Stimulated activated CD4-positive, alpha-beta T cell treated with anti-CD3 and anti-CD28 coated beads, TNF-alpha, amount 100 ng/mL, for 24 hours (primary cell): ENCODE measurements around the gene SMIM27.

Experiments
- DNase-seq, 3 experiments: peaks; one replicate each; pipeline ENCODE4 v3.0.0-alpha.2; 2020; ENCODE audit warnings: low read depth in 3 of 3

SMIM27 gene

DNA sequence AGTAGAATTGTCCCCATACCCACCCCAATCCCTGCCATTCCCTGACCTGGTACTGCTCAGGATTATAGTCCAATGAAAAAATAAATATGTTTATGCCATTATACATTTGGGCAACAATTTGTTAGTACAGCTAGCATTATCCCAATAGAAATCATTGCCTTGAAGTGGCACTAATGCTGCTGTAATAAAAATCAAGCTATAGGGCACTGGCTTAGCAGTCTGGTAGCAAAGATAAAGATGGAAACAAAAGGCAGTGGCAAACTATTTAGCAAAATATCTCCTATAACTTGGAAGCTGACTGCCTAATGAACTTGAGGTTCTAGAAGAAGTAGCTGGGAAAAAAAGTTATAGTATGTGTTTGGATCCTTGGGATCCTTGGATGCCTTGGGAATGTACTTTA lies 2.5 kb downstream of the SMIM27 start:
- no peak for DNase-seq

DNA sequence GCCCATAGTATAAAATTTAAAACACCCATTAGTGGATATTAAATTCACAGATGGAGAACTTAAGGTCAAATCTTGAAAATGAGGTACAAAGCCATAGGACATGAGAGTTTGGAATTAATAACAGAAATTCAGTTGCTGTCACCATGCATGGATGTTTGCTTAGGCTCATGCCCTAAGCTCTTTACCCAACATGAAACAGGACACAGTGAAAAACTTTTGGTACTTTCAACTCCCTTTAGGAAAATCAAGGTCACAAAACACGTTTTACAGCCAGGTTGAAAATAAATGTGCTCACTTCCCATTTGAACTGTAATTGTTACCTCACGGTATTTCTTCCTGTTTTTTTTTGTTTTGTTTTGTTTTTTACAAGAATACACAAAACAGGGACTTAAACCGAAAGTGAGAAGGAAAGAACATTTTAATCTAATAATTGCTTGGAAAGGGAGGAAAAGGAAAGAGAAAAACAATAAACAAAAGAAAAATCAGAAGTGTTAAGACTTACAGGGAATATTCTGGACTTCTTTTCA lies 6.3 kb downstream of the SMIM27 start:
- no peak for DNase-seq

DNA sequence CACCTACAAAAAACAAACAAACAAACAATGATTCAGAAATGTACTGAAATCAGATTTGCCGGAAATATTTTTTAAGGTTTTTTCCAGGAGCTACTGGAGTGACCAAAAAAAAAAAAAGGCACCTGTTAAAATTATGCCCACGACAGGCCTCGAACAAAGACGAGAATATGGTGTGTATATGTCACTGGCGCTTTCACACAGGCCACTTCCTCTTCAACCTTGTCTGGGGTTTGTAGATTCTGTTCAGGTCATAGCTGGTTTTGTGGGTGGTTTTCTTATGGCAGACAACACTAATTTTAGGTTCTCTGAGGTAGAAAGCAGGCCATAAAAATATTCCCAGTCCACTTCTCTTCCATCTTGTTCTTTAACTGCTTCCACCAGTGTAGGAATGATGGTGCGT lies 13.8 kb downstream of the SMIM27 start:
- DNase-seq = no peak

DNA sequence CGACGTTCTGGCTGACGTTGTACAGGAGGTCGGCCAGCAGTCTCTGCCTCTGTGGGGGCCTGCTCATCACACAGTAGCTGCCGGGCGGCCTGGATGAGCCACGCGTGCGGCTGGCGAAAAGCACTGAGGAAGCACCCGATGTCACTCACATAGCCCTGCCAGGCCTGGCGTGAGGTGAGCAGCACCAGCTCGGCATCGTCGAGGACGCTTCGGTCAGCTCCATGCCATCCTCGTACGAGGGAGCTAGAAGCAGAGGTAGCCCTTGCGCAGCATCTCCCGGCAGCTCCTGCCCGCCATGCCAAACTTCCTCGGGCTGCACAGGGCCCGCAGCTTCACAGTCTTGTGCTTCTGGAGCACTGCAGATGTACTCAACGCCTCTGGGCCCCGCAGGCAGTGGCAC lies 14.6 kb downstream of the SMIM27 start:
- no peak for DNase-seq

DNA sequence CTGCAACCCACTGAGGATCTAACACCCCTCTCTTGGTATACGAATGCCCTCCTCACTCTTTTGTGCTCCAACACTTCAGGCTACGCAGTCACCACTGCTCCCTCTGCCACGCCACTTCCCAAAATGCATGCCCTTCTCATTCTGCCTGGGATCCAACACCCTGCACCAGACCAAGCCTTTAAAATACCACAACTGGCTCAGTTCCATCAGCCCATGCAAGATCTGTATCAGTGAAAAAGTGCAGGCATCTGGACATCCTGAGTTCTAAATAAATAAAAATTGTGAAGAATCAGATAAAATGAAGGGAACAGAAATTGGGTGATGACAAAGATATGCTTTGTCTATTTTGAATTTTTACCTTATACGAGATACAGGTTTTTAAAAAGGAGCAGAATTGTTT lies 18.1 kb downstream of the SMIM27 start:
- DNase-seq = no peak

DNA sequence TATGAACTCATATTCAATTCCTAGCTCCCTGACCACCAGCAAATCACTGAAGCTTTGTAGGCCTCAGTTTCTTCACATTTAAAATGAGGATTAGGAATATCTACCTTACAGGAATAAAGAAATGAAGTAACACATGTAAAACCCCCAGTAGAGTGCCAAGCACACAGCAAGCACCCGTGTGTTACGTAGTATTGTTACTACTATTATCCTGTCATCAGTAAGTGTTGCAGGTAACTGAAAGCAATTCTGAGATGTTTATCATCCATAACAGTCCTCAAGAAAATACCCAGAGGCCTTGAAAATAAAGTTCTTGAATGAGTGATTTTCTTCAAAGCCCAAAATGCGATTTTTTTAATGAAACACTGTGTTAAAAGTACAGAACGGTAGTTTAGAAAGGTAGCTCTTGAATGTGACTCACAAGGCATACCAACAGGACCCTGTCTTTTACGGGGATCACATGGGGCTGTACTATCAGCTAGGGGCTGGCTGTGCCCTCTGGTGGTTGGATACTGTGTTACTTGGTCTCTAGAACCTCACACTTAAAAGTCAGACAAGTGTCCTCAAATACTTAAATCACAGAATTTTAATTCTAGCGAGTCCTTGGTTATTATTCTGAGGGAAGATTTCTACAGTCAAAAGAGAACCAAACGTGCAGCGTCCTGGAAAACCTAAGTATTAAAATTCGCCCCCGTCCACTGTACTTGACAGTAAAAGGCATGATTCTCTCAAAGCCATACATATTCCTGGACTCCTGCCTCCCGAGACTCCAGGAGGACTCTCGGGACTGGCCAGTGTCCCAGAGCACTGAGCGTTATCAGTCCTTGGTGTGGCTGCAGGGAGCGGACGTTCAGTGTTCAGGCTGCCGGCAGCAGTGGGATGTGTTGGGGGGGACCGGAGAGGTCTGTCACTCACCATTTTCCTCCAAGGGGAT lies 20.1 kb downstream of the SMIM27 start:
- peak; percentile 41 to 69 (median 61) for DNase-seq

DNA sequence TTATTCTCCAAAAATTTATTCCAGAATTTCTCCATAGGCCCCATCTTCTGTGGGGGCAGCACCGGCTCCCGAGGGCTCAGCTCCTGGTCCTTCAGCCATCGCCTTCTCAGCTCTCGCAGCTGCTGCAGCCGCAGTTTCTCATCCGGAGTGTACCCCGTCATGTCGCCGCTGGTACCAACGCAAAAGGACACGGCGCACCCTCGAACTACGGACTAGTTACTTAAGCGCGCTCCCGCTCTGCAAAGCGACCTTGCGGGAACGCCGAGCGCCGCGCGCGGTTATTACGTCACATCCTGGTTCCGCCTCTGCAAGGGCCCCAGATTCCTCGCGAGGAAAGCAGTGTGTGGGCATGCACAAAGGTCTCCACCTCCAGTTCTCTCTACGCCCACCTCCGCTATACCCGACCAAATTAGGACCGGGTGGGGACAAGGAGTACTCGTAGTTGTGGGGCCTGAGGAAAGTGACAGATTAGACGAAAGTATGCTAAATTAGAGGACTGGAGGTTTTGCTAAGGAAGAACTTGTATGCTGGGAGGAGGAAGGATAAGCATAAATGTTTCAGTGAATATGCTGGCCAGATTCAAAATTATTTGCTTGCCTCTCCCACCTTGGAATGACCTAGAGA lies 20.9 kb downstream of the SMIM27 start, which contains the start of gene NDUFB6:
TSS of gene NDUFB6 (minus strand) at position 260 of the 624 bp plus-strand sequence. CDS start at position 161, 99 bp downstream.
- peak; percentile 92 to 94 (median 92) for DNase-seq

DNA sequence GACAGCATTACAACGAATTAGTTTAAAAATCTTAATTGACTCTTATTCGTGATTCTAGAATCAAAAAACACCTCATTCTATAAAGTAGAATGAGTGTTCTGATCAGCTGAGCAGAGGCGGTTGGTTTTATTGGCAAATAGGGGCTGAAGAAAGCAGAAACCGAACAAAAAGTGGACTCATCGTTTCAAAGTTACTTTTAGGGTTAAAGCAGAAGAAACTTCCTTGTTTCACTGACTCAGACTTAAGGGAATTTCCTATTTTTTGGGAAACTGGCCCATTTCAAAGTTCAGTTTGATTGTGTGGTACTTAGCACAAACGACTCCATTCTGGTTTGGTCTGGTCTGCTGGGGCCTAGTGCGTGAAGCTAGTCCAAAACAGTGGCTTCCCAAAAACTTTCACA lies 21.7 kb downstream of the SMIM27 start:
- no peak for DNase-seq

DNA sequence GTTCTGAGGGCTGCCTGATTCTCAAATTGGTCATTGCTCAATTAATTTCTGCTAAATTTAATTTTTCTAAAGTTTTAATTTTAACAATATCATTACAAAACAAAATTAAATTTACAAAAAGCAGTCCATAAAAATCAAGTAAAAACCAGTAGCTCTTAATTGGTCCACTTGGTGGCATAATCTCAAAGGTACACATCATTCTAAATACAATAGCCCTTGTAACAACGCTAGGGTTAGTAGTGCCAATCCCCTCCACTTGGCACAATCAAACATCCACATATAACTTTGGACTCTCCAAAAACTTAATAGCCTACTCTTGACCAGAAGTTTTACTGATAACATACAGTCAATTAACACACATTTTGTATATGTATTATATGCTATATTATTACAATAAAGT lies 22.7 kb downstream of the SMIM27 start:
- DNase-seq = no peak

DNA sequence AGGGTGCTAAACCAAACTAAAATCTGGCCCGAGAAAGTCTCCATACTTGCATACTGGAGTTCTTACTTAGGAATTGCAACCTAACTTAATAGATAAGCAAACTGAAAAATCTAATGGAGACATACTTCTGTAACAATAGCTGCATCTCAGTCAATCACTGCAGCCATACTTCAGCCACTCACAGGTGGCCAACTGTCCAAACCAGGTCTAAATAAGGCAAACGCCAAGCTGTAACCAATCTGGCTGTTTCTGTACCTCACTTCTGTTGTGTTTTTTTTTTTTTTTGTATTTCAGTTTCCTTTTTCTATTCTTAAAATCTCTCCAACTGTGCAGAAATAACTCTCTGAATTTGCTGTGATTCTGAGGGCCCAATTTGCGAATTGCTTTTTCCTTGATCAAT lies 25.2 kb downstream of the SMIM27 start:
- no peak for DNase-seq

DNA sequence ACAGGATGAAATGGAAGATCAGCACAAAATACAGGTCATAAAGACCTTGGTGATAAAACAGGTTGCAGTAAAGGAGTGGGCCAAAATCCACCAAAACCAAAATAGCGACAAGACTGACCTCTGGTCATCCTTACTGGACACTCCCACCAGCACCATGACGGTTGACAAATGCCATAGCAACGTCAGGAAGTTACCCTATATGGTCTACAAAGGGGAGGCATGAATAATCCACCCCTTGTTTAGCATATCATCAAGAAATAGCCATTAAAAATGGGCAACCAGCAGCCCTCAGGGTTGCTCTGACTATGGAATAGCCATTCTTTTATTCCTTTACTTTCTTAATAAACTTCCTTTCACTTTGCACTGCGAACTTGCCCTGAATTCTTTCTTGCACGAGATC lies 26.8 kb downstream of the SMIM27 start:
- DNase-seq = no peak

DNA sequence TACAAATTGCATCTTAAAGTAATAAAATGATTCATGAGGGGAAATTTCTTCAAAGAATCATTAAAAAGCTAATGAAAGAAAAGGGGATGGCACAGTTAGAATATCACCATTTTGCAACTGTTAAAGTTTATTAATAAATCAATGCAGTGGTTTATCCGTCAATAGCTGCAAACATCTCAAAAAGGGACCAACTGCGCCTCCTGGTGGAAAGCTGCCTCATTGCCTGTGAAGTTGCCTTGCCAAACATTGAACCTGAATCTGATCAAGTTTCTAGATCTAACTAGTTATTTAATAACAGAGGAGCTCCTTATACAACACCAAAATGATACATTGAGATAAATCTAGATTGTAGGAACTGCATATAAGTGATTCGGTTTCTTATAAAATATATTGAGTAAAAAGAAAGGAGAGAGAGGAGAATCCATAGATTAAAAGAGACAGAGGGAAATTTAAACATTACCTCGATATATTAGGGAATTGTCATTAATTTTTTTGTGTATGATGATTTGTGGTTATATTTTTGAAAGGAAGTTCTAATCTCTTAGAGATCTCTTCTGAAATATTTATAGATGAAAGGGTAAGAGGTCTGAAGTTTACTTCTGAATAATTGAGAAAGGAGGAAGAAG lies 27.7 kb downstream of the SMIM27 start:
- peak; percentile 53 to 72 (median 71) for DNase-seq

DNA sequence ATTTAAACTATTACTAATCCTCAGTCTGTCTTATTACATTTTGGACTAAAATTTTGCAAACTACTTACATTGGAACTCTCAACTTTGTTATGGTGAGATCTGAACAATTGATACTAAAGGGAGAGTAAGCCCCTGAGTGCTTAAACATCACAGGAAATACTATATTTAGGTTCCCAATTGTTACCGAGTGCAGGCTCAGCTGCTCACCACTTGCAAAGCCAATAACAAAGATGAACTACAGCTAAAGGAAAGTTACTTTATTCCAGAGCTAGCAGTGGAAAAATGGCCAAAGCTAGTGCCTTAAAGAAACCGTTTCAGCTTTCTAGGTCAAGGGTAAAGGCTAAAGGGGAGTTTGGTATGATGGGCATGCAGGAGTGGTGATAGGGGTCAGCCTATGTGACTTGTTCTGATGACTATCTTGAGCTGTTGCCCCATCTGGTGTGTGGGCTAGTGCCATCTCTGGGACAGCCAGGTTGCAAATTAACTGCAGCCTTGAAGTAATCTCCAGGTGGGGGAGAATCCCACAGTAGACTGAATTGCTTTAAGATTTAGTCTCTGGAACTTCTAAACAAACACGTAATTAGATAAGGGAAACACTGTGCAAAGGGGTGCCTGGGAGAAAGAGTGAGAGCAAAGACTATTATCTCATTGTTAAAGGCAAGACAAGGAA lies 28.6 kb downstream of the SMIM27 start:
- no peak for DNase-seq

DNA sequence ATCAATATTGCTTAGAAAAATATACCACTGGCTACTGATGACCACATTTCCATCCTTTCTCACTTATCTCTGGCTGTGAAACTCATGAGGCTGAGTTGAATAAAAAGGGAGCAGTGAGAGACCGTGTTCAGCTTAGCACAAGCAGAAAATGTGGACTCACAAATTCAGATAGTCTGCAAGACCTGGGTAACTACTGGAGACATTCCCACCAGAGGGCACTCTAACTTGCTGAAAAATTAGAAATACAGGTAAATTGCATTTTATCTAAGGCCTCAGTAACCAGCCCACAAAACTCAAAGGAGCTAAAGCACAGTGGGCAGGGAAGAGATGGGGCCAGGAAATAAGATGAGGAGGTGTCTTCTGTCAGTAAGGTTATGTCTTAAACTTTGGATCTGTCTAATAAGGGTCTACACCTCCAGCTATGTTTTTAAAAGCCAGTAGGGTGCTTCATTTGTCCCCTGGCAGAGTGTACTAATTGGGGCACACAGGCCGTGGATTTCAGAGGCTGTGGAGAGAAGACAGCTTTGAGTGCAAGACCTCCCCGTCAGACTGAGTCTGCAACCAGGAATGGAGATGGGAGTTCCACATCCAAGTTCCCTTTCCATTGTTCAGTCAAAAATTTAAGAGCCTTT lies 29.5 kb downstream of the SMIM27 start:
- DNase-seq = no peak

DNA sequence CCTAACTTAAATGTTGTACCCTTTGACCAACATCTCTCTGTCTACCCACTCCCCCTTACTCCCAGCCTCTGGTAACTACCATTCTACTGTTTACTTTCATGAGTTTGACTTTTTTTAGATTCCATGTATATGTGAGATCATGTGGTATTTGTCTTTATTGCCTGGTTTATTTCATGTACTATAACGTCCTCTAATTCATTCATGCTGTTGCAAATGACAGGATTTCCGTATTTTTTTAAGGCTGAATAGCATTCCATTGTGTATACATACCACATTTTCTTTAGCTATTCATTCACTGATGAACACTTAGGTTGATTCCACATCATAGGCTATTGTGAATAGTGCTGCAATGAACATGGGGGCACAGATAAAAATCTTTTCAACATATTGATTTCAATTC lies 32.7 kb downstream of the SMIM27 start:
- no peak for DNase-seq

DNA sequence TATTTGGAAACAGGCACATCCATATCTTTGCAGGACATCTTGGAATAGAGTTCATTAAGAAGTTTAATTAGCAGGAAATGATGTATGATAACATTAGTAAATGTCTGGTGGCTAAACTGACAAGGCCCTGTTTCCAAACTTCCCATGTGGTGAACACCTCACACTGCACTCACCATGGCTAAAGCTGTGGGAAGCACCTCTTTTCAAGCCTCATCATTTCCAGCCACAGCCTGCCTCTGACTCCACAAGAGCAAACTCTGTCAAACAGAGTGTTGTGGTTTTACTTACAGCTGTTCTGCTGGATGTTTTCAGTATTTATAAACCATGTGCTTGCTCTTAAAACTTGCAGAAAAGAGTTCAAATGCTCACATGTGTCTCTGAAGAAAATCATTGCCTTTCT lies 35.8 kb downstream of the SMIM27 start:
- DNase-seq = no peak

DNA sequence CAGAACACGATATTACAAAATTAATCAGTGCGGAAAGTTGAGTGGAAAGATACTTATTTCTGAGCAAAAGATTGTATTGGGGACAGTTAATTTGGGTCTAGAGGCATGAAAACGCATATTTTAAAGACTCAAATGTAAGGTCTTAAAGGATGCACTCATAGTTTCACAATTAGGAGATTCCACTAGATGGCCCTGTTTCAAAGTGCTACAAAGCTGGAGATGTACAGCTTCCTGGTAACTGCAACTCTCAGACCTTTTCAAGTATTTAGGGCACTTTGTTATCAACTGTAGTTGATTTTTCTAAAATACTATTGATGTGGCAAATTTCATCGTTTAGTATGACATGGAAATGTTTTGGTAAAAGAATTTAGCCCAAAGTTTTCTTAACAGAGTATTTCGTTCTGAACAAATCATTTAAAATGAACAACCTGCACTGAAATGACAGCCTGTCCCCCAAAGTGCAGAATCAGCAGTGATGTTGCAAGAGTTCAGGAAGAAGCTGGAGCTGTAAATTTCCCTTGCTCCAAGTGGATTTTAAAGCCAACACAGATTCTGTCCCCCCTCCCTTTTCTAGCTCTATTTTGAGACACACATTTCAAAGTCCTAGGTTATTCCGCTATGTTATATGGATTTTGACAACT lies 37.1 kb downstream of the SMIM27 start:
- DNase-seq = no peak

DNA sequence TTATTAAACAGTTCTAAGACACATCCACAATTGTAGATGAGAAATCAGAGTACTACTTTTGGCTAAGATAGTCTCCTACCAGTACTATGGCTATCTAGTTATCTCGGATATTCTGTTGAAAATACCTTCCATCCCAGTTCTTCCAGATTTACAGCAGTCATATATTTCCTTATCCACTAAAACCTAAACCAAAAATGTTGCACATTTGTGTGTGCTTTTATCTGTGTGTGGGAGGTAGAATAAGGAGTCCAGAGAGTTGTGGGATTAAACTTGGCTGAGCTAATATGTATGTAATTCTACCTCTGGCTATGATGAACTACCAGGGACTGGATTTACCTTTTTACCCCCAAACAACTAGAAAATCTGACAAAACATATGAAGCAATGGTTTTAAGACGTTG lies 38.3 kb downstream of the SMIM27 start:
- no peak for DNase-seq

DNA sequence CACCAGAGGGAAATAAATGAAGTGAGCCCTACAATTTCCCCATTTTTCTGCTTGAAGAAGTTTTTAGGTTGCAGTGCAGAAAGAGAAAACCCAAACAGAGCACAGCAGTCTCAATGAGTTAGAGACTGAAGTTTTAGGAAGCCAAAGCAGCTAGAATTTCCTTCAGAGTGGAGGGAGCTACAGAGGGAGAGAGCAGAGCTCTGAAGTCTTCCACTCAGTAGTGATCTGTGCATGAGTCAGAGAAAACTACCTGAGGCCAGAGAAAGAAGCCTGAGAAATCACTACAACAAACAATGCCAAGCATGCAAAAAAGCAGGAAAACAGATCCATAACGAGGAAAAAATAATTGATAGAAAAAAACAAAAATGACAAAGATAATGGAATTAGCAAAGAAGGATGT lies 38.8 kb downstream of the SMIM27 start:
- no peak for DNase-seq

DNA sequence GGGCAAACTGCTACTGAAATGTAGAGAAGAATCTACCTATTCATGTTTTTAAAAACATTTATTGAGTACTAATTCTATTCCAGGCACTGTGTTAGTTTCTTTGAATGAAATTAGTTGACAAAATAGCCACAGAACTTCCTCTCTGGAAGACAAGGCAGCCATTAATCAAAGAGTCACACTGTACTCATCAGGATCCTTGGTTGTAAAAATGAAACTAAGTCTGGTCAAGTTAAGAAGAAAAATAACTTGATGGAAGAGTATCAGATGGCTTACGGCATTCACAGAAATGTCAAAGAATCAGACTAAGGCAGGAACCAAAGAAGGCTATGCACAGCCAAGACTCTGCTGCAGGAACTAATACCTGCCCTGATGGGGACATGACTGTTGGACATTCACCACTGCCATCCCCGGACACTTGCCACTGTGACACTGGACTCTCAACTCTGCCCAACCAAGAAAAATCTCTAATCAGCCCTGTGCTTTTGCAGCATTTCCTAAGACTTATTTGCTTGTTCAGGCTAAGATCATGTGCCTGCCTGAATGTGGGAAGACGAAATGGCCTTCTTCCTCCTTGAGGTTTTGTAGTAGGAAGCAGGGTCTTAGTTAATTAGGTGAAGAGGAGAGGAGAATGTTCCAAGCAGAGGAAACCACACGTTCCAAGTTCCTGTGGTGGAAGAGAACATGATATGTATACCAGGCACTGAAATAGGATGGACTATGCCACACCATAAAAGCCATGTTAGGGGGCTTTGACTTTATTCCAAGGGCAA lies 44.2 kb downstream of the SMIM27 start:
- no peak for DNase-seq
